ENCODE measurements around the gene NPIPA2.
"Not testable (repeated sequence)": the region's sequence is repeated elsewhere in the genome, so short reads cannot be mapped to it uniquely, and the experiment has no call there.

DNA sequence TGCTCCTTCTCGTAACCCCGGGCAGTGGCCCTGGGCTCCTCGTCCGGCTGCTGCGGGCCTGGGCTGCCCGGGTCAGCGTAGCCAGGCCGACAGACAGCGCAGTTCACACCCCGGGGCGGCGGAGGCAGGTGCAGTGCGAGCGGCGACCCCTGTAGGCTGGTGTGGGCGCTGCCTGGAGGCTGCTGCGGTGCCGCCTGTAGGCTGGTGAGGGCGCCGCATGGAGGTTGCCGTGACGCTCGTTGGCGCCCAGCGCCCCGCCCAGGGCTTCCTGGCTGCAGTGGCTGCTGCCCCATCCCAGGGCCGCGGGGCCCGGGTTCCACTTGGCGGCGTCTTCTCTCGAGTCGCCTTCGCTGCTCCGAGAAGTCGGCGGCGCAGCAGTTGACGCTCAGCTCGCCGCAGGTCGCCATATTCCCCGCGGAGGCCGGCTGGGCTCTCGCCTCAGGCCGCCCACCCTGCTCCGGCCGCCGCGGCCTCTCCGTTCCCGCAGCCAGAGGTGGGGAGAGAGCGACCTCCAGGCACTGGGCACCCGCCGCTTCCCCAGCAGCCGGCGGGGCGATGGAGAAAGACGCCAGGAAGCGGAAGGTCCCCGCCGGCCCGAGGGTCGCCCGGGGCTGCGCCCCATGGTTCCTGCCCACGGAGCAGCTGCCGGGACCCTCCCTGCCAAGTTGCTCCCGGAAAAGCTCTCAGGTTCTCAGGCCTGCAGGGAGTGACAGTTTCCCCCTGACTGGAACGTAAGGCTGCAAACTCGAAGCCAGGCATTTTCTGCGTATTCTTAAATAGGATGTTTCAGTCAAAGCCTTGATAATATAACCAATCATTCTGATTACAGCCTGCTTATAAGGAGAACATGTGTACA lies at the start of gene NPIPA2:
- TF ChIP-seq, protein P1, sequence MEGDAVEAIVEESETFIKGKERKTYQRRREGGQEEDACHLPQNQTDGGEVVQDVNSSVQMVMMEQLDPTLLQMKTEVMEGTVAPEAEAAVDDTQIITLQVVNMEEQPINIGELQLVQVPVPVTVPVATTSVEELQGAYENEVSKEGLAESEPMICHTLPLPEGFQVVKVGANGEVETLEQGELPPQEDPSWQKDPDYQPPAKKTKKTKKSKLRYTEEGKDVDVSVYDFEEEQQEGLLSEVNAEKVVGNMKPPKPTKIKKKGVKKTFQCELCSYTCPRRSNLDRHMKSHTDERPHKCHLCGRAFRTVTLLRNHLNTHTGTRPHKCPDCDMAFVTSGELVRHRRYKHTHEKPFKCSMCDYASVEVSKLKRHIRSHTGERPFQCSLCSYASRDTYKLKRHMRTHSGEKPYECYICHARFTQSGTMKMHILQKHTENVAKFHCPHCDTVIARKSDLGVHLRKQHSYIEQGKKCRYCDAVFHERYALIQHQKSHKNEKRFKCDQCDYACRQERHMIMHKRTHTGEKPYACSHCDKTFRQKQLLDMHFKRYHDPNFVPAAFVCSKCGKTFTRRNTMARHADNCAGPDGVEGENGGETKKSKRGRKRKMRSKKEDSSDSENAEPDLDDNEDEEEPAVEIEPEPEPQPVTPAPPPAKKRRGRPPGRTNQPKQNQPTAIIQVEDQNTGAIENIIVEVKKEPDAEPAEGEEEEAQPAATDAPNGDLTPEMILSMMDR (IDR thresholded peaks at IDR 0.05), result not testable (repeated sequence)
- TF ChIP-seq POLR2AphosphoS5 (IDR thresholded peaks at IDR 0.05), result not testable (repeated sequence)
